ENCODE data around the gene C5orf24.
A peak's percentile ranks its signal among the peaks of the same experiment; 100 is the strongest.
"Not testable (repeated sequence)": the region's sequence is repeated elsewhere in the genome, so short reads cannot be mapped to it uniquely, and the experiment has no call there.

C5orf24 gene

DNA sequence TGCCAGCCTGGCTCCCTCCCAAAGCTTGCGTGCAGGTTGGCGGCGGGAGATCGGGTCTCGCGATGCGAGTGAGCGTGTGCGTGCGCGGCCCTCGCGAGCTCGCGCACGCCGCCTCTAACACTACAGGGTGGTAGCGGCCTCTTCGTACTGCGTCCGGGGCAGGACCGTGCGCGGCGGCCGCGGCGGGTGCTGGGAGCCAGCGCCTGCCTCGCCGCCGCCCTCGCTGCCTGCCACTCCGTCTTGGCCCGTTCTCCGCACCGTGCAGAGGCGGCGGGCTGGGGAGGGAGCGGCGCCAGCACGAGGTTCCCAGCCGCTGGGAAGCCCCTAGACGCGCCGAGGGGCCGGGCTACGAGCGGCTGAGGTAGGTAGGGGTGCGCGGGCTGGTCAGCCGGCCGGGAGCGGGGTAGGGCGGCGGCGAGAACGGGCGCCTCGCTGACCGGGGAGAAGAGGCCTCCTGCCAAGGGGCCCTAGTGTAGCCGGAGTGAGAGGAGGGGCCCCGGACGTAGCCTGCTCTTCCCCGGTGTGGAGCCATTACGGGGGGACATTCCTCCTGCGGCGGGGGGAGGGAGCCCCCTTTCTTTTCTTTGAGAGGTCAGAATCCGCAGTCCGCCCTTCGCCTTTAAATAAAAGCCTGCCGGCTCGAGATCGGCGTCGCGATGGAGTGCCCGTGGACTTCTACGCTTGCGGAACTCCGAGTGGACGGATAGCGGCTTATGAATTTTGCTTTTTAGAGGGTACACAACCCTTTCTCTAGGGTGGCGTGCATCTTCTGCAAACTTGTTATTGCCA lies at the start of gene C5orf24:
Gene C5orf24, plus strand, starts transcription at position 117 of the 789 bp plus-strand sequence. CDS start 8,933 bp downstream, outside the sequence.
- peak; percentile 86 for DNase-seq (ENCODE audit: low read depth in 2 of 2)

DNA sequence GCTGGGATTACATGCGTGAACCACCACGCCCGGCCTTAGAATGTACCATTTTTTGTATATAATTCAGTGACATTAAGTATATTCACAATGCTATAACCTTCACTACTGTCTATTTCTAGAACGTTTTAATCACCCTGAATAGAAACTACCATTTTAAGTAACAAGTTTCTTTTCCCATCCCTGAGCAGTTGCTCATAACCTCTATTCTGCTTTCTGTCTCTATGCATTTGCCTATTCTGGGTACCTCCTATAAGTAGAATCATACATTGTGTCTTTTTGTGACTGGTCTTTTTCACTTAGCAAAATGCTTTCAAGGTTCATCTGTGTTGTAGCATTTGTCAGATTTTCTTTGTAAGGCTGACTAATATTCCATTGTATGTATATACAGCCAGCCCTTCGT lies 47.3 kb upstream of the C5orf24 start:
- DNase-seq (ENCODE audit: low read depth in 2 of 2), result no peak

DNA sequence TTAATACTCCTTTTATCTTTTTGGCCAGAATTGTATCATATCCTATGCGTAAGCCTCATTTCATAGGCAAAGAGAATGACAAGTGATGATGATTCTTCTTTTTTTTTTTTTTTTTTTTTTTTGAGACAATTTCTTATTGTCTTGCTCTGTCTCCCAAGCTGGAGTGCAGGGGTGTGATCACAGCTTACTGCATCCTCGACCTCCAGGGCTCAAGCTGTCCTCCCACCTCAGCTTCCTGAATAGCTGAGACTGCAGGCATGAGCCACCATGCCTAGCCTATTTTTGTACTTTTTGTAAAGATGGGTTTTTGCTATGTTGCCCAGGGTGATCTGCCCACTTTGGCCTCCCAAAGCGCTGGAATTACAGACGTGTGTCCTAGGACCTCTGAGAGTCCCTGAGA lies 41.9 kb upstream of the C5orf24 start:
- DNase-seq (ENCODE audit: low read depth in 2 of 2), result no peak

DNA sequence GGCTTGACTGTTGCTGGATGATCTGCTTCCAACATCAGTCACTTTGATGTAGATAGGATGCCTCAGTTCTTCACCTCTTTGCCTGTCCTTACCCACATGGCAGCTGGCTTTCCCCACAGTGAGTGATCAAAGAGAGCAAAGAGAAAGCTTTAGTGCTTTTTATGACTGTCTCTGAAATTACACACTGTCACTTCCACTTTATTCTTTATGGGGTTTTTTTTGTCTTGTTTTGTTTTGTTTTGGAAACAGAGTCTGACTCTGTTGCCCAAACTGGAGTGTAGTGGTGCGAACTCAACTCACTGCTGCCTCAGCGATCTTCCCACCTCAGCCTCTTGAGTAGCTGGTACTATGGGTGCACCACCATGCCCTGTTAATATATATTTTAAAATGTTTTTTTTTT lies 32.4 kb upstream of the C5orf24 start:
- DNase-seq (ENCODE audit: low read depth in 2 of 2), result no peak

DNA sequence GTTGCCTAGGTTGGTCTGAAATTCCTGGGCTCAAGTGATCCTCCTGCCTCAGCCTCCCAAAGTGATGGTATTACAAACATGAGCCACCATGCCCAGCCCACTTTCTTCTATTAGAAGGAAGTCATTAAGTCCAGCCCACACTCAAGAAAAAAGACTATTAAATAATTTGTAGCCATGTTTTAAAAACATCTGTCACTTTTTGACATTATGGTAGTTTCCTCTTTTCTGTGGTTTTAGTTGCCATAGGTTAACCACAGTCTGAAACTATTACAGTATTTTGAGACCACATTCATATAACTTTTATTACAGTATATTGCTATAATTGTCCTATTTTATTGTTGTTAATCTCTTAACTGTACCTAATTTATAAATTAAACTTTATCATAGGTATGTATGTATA lies 31.9 kb upstream of the C5orf24 start:
- no peak for DNase-seq (ENCODE audit: low read depth in 2 of 2)

DNA sequence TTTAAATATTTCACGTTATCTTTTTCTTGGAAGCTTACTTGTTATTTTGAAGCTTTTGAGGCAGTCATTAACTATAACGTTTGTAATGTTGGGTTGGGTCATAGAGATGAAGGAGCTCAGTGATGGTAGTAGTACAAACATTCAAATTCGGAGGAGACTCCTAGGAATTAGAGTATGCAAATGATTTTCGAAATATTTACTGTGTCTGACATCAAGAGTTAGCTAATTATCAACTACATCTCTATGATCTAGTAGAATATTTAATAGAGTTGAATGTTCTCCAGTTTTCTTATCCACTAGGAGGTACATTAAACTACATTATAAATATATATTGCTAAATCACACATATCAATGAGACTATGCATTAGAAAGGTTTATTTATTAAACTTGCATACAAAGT lies 28.8 kb upstream of the C5orf24 start:
- DNase-seq (ENCODE audit: low read depth in 2 of 2), result no peak

DNA sequence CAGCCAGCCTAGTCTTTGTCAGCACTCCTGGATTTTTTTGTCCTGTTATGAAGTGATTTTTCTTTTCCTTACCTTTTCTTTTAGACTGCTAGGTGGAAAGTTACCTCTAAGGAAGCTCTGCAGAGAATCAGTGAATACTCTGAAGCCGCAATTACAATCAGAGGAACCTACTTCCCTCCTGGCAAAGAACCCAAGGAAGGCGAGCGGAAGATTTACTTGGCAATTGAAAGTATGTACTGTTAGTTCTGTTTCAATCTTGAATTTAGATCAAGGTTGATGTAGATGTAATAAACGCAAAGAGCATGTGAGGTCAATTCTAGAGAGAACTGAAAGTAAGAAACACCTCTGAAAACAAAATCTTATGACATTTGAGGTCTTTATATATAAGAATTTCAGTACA lies 27.0 kb upstream of the C5orf24 start:
- DNase-seq (ENCODE audit: low read depth in 2 of 2), result no peak

DNA sequence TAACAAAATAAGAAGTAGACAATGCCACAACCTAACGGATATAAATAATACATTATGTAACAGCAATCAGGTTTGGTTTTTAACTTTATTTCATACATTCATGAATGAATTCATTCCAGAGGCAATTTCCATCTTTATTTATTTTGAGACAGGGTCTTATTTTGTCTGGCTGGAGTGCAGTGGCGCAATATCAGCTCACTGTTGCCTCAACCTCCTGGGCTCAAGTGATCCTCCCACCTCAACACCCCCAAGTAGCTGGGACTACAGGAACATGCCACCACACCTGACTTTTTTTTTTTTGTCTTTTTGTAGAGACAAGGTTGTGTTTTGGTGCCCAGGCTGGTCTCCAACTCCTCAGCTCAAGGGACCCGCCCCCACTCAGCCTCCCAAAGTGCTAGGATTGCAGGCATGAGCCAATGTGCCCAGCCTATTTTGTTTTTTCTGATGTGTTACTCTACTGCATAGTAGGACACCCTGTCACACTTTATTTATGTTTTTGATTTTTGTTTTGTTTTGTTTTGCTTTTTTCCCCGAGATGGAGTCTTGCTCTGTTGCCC lies 26.3 kb upstream of the C5orf24 start:
- DNase-seq (ENCODE audit: low read depth in 2 of 2), result no peak

DNA sequence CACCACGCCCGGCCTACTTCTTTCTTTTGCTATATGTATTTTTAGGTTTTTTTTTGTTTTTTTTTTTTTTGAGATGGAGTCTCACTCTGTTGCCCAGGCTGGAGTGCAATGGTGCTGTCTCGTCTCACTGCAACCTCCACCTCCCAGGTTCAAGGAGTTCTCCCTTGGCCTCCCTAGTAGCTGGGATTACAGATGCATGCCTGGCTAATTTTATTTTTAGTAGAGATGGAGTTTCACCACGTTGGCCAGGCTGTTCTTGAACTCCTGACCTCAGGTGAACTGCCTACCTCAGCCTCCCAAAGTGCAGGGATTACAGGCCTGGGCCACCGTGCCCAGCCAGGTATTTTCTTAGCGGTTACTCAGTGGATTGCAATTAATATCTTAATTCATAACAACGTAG lies 23.9 kb upstream of the C5orf24 start:
- DNase-seq (ENCODE audit: low read depth in 2 of 2), result no peak

DNA sequence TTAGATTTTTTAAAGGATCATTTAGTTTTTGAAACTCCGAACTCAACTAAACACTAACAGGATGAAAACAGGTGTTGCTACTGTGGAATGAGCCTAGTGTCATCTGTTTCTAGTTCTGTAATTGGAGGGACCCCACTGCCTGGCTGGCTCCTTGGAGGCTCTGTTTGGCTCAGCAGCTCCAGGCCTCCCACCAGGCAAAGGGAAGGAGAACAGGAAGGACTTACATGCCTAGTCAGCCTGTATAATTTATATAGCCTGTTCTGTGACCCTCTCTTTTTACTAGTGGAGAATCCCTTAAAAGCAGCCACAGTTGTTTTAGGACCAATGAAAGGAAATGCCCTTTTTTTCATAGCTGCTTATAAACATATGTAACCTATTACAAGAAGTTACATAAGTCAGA lies 21.1 kb upstream of the C5orf24 start:
- DNase-seq (ENCODE audit: low read depth in 2 of 2), result no peak

DNA sequence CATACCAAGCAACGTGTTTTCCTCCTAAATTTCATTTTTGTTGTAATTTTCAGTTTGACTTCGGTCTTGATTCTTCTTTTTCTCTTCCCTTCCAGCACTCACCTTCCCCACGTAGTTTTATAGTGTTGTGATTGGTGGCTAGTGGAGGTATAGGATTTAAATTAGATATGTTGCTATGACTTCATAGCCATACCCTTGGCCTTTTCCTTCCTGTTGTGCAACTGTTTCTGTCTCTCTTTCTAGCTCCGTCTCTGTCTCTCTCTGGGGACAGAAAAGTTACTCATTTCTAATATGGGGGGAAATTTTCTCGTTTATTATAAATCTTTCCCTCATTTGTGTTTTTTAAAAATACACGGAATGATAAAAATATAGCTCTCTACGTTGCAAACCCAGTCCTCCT lies 20.6 kb upstream of the C5orf24 start:
- no peak for DNase-seq (ENCODE audit: low read depth in 2 of 2)

DNA sequence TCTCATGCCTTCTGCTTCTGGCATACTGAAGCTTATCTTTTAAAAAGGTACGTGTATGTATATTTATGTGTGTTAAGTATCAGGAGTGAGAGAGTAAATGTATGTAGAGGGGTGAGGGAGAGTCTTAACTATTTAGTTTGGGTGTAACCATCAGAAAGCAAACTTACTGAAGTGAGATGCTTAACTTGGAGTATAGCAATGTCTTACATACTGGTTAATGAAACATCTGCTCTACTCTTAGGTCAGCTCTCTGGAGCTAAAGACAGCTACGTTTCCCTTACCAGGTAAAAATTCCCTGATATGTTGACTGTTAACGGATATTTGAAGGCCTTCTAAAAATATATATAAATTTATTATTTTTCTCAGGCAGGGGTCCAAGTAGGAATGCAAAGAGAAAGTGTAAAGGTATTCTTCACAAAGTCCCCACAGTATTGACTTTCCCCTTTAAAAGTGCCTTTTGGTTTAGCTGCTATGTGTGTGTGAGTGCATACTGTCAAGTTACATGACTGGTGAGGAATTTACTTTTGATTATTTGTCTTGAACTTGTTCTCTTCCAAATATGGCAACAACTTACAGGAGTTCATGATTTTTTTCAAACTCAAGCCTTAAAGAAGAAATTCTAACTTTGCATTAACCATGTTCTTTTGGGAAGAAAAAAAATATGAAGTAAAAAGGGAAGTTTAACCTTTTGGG lies 12.3 kb upstream of the C5orf24 start:
- no peak for DNase-seq (ENCODE audit: low read depth in 2 of 2)

DNA sequence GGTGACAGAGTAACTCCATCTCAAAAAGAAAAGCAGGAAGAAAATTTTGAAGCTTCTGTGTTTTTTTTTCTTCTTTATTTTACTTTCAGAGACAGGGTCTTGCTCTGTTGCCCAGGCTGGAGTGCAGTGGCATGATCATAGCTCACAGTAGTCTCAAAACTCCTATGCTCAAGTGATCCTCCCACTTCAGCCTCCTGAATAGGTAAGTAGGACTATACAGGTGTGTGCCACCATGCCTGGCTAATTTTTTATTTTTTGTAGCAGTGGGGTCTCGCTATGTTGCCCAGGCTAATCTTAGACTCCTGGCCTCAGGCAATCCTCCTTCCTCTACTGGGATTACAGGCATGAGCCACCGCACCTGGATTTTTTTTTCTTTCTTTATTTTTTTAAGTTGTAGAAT lies 10.1 kb upstream of the C5orf24 start:
- no peak for DNase-seq (ENCODE audit: low read depth in 2 of 2)

DNA sequence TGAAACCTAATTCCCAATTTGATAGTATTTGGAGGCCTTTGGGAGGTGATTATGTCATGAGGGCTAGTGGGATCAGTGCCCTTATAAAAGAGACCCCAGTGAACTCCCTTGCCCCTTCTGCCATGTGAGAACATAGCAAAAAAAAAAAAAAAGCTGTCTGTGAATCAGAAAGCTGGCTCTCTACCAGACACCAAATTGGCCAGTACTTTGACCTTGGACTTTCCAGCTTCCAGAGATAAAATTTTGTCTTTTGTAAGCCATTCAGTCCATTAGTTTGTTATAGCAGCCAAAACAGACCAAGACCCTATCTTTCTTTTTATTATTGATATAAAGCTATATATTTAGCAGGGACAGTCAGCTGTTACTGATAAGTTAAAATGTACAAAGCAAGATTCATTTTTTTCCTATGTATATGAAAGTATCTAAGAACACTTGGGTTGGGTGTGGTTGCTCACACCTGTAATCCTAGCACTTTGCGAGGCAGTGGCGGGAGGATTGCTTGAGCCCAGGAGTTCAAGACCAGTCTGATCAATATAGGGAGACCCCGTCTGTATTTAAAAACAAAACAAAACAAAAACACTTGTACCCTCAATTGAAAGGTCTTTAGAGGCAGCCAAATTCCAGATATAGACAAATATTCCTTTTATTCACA lies 8.1 kb upstream of the C5orf24 start:
- DNase-seq (ENCODE audit: low read depth in 2 of 2), result no peak

DNA sequence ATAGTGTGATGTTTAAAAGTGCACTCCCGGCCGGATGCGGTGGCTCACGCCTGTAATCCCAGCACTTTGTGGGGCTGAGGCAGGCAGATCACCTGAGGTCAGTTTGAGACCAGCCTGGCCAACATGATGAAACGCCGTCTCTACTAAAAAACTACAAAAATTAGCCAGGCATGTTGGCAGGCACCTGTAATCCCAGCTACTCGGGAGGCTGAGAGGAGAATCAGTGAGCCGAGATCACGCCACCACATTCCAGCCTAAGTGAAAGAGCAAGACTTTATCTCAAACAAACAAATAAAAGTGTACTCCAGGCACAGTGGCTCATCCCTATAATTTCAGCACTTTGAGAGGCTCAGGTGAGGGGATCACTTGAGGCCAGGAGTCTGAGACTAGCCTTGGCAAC lies 7.4 kb upstream of the C5orf24 start:
- not testable (repeated sequence) for DNase-seq (ENCODE audit: low read depth in 2 of 2)

DNA sequence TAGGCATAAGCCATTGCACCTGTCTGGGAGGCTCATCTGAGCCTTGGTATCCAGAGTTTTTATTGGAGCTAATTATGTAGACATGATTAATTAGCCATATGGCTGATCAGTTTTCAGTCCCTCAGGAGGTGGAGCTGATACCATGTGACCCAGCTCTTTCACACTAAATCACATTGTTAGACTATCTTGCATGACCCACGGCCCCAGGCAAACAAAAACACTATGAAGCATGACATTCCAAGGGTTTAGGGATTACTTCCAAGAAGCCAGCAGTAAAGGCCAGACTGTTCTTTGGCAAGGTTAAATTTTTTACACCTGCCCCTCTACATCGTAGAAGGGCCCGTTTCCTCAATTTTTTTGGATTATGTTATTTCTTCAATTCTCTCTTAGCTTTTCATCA lies 5.0 kb upstream of the C5orf24 start:
- DNase-seq (ENCODE audit: low read depth in 2 of 2), result no peak

DNA sequence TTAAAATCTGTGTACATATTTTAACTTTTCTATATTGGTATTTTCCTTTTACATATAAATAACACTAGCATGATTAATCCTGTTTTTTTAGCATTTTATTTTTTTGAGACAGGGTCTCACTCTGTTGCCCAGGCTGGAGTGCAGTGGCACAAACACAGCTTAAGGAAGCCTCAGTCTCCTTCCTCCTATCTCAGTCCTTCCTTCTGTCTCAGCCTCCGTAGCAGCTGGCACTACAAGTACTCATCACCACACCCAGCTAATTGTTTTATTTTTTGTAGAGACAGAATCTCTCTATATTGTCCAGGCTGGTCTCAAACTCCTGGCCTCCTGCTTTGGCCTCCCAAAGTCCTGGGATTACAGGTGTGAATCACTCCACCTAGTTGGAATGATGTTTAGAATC lies 1.5 kb upstream of the C5orf24 start:
- DNase-seq (ENCODE audit: low read depth in 2 of 2), result no peak

DNA sequence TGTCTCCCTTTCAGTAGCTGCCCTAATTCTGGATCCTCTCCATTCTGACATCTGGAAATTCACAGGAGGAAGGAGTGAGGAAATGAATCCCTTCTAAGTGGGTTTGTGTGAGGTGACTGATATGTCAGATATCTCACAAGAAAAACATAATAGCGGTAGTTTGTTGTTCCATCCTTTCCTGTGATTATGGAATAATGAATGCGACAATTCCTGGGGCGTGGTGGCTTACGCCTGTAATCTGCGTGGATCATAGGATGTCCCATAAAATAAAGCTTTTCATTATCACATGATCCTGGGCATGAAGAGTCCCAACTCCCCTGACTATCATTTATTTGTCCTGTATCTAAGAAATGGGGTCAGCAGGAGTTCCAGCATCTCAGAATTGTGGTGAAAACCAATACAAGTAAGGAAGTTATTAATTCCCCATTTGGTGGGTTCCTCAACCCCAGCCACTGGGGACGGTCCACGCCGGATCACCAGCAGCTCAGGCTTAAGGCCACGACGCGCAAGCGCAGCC lies 375 bp upstream of the C5orf24 start:
- DNase-seq (ENCODE audit: low read depth in 2 of 2), result no peak

DNA sequence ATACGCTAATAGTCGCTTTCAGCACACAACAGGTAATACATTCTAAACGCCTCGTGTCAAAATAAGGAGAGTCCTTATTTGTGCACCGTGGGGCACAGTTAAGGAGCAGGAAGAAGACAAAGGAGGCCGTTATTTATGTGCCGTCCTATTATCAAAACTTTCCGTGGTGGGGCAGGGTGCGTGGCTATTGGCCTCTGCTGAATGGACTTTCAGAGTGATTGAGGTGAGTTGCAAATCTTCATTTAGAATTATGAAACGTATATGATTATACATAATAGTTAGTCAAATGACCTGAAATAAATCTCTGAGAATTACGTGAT lies 833 bp downstream of the C5orf24 start:
- peak; percentile 2 to 15 for DNase-seq (ENCODE audit: low read depth in 2 of 2)

DNA sequence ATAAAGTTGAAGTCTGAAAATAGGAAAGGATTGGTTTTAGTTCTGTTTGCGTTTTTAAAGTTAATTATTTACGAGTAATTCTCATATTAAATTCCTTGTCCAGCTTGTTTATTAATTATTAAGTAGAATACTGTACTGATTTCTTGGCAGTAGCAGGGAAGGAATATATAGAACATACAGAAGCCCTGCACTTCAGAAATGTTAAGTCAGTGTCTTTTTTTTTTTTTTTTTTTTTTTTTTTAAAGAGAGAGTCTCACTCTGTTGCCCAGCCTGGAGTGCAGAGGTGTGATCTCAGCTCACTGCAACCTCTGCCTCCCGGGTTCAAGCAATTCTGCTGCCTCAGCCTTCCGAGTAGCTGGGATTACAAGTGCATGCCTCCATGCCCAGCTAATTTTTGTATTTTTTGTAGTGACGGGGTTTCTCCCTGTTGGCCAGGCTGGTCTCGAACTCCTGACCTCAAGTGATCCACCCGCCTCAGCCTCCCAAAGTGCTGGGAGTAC lies 3.7 kb downstream of the C5orf24 start:
- not testable (repeated sequence) for DNase-seq (ENCODE audit: low read depth in 2 of 2)

DNA sequence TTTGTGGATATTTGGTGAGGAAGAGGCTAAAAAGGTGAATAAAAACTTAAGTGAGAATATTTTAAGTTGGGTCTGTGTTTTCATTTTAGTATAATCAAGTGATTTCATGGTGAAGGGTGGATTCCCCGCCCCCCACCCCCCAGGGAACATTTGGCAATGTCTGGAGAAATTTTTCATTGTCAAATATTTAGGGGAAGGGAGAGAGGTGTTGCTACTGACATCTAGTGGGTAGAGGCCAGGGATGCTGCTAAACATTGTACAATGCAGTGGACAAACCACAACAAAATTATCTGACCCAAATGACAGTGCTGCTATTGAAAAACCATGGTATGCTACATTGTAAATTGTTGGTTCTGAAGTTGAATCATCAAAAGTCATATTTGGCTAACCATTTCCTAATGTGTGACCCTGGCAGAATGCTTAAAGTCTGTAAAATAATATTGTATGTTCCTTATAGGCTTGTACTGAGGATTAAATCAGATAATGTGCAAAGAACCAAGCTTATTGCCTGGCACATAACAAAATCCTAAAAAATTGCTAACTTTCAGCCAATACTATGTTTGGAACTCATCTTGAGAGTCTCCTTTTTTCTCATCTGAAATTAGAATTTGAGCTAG lies 5.6 kb downstream of the C5orf24 start:
- no peak for DNase-seq (ENCODE audit: low read depth in 2 of 2)

DNA sequence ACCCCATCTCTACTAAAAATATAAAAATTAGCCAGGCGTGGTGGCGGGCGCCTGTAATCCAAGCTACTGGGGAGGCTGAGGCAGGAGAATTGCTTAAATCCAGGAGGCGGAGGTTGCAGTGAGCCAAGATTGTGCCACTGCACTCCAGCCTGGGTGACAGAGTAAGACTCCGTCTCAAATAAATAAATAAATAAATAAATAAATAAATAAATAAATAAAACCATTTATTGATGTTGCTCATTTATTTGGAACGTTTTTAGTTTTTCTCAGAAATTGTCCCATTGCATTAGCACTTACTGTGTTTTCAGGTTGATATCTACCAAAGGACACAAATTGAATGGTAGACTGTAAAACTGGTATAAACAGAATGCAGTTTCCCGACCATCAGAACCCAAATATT lies 10.7 kb downstream of the C5orf24 start:
- DNase-seq (ENCODE audit: low read depth in 2 of 2), result not testable (repeated sequence)
